HG02588 (cell line): Measurements from ENCODE around the gene AMACR.
A peak's percentile ranks its signal among the peaks of the same experiment; 100 is the strongest.
"Not testable (repeated sequence)": the region's sequence is repeated elsewhere in the genome, so short reads cannot be mapped to it uniquely, and the experiment has no call there.

Experiments
- ATAC-seq: cut with Tn5 transposase; IDR thresholded peaks from one replicate; pipeline ENCODE4 v1.9.1; 2021; ENCODE audit warnings: mild to moderate bottlenecking, moderate library complexity; ENCODE audit not compliant: unreplicated experiment

AMACR gene

DNA sequence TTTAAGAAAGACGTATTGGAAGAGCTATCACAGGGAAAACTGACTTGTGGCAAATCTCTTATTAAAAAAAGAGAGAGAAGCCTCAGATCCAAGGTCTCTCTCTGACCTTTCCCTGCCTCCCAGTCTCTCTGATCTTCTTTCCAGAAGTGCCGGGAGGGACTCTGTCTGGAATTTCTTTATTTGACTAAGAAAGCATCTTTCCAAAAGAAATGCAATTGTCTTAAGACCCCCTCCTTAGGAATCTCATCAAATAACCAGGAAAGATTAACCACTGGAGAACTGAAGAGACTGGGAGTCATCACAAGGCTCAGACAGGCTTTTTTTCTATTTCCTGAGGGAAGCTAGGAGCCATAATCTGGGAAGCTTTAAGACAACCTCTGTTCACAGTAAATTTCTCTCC is 30.5 kb upstream of the AMACR start:
- ATAC-seq, result no peak

DNA sequence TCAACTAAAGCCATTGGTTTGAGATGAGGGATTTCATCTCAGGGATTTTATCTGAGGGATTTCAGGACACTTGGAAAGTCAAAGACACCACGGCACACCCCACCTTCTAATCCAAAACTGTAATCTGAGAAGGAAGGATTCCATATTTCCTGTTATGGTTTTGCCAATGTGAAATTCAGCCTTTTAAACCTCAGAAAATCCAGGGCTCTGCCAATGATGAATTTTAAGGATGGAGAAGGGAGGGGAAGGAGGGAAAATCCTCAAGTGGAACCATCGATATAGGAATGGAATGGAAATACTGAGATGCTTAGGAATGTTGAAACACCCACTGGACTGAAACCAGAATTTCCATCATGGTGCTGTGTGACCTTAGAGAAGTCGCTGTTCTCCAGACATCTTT is 29.9 kb upstream of the AMACR start:
- ATAC-seq, result no peak

DNA sequence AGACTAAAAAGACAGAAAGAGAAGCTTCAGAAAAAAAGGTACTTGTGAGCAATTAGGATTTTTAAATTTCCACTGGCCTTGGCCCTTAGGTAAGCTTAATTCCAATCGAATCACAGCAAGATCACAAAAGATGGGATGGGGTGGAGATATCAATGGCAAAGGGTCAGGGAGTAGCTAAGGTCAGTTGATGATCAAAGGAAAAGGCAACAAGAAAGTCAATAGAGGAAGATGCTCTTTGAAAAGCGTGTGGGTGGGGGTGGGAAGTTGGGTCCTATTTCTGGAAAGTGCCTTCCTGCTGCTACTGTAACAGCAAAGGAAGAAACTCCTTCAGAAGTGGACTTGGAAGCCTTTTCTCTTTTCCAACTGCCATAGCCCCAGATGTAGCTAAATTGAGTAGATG is 27.9 kb upstream of the AMACR start:
- ATAC-seq, result no peak

DNA sequence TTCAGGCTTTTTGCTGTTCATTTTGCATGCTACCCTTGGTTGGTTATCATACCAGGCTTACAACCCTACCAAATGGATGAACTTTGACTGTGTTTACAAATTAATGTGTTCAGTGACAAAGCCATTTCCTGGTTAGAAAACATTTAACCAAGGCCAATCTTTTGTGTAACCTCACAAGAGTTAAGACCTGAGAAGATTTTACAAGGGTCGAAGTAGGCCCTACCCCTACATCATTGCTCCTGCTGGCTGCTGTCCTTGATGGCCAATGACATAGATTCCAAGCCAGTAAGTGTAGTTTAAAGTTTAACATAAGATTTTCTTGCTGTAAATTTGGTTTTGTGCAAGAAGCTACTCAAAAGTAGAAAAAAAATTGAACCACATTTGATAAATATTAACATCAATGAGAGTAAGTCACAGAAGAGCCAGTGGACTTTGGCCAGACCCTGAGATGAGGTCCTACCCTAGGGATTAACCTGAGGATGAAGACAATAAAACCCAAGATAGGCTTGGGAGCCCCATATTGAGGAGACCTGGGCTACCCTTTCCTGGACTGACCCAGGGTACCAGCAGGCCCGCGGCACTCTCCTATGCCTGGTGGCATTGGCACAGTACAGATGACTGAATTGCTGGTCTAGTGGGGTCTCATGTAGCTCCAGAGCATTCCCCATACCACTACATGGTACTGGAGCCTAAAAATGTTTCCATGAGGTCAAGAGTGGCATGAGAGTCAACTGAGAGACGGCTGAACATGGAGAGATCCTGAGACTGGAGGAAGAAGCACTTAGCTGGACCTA is 26.9 kb upstream of the AMACR start:
- no peak for ATAC-seq

DNA sequence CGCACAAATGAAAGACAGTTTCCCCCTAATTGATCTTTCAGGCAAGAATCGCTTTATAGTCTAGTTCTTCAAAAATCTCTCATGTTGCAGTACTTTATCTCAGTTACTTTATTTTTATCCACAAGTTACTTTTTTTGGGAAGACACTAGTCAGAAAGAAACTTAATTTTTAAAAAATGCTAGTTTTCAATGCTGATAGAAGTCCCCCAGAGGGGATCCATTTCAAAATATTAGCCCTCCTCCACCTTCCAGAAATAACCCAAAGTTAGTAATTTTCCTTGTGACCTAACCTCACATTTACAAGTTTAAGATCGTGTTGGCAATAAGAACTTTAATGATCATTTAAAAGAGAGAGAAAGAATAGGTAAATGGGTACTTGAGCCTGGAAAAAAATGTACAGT is 24.1 kb upstream of the AMACR start:
- ATAC-seq, result no peak

DNA sequence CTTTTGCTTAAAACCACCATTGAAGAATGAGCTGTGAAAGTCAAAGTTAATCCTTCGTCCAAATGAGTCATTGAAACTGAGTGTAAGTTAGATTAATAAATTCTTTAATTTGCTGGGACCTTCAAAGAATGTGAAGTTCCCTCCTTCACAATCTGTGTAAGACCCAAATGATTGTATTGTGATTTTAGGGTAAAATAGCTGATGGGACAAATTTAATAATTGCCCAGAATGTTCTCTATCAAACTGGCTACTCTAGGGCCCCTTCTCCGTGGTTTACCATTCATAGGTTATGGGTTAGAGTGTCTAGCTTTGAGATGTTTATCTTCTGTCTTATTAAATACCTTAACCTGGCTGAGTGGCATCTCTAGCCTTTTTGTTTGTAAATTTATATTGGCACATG is 23.3 kb upstream of the AMACR start:
- no peak for ATAC-seq

DNA sequence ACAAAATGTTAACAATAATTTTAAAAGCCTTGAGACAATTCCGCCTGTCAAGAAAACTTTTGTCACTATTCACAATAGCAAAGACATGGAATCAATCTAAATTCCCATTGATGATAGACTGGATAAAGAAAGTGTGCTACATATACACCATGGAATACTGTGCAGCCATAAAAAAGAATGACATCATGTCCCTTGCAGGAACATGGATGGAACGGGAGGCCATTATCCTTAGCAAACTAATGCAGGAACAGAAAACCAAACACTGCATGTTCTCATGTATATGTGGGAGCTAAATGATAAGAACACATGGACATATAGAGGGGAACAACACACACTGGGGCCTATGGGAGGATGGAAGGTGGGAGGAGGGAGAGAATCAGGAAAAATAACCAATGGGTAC is 22.7 kb upstream of the AMACR start:
- not testable (repeated sequence) for ATAC-seq

DNA sequence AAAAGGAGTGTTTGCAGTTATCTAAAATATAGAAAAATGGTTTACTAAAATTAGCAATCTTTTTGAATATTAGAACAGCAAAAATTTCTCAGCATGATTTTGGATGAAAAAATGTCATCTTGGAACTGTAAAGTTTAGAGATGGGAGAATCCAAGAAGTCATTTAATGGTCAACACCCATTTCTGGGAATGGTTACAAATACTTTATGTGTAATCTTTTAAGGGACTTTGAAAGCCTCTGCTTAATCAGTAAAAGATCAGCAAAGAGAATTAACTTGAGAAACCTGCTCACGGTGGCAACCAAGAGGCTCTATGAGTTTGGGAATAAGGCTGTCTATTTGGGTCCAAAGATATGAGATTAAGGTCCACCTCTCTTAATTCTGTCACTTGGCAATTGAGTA is 22.2 kb upstream of the AMACR start:
- ATAC-seq, result no peak

DNA sequence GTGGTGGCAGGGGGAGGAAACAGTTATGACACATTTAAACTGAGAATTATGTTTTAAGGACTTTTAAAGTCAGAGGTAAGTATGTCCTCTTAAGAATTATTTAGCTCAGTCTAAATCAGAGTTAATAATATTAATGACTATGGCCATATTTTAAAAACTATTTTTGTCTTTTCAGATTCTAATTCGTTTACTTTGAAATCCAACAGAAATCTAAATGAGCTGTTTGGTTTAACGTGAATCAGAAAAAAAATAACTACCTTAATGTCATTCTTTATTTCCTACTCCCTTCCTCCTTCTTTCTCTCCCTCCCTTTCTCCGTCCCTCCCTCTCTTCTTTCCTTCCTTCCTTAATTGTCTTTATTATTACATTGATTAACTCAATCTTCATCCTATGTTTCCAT is 20.5 kb upstream of the AMACR start:
- no peak for ATAC-seq

DNA sequence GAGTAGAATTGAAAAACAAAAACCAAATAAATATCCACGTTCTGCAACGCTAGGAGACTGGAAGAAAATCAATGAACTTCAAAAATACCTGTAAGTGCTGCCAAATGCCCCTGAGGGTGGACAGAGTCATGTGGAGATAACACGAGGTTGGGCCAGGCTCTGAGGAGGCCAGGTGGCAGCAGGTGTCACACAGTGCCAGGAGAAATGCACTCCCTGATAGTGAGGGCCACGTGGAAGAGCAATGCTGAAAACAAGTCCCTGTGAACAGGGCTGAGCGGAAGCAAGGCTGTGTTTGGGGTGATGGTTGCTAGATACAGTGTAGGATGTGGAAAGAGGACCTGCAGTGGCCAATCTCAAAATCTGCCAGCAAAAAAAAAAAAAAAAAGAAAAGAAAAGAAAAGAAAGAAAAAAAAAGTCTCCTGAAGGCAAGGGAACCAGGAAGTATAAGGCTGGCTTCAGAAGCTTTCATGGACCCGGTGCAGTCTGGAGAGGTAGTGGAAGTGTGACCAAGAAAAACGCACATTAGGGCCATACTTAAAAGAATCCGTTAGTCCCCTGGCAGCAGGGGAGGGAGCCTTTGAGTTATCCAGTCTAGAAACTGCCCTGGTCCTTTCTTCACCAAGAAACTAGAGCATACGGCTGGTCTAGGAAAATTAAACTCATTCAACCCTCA is 18.4 kb upstream of the AMACR start:
- no peak for ATAC-seq

DNA sequence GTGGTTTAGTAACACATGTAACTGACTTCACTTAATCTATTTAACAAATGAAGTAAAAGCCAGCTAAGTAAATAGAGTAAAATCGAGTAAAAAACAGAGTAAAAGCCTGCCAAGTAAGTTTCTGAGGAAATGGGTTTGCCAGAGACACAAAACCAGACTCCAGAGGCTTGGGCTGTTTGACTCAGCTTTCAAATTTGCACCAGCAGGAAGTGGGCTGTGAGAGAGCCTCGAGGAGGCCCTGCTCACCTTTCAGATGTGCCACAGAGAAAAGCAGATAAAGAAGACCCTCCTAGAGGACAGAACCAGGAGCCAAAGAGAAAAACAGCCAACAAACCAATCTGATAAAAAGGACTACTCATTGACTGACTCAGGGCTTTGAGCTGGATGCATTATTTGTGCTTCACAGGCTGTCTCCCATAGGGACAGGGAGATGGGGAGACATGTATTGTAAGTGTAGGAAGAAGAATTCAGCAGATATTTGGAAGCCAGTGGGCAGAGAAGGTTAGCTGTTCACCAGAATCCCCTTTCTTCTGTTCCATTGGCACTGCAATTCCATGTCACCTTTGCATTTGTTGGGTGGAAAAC is 14.4 kb upstream of the AMACR start:
- ATAC-seq, result peak; percentile 83

DNA sequence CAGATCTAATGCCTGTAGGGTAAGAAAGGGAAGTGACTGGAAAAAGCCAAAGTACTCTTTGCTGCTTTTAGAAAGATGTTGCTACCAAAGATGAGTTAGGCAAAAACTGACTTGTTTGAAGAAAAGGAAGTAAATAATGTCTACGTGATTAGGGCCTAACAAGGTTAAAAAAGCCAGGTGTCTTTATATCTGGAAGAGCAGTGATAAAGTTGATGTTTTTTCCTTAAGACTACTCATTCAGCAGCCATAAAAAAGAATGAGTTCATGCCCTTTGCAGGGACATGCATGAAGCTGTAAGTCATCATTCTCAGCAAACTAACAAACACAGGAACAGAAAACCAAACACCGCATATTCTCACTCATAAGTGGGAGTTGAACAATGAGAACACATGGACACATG is 13.5 kb upstream of the AMACR start:
- ATAC-seq, result no peak

DNA sequence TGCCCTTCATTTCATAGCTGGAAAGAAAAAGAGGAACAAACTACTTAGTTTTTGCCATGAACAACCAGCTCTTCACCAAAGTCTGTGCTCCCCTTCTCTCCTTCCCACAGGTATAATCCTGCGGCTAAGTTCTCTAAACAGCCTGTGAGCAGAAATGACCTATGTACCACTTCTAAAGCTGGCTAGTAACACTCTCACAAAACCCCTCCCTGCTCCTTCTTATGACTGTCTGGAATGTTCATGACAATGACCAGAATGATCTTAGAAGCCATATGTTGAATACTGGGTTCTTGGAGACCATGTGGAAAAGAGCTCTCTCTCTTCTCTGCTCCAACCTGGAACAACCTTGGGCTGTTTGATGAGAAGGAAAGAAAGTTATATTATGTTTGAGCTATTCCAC is 12.9 kb upstream of the AMACR start:
- ATAC-seq, result no peak

DNA sequence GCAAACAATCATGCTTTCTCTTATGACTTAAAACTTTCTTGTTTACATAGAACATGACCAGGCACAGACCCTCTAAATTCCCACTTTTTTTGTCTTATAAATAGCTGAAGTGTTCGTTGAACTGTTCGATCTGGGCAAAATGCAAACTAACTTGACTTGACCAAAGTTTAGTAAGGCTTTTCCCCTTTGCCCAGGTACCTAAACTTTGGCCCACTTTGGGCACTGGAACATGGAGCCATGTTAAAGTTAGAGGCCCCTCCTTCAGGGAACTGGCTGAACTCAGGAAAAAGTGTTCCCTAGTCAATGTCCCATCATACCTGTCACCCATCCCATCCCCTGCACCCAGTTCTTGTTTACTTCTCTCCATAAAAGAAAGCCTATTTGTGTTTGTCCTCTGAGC is 9.4 kb upstream of the AMACR start:
- ATAC-seq, result no peak

DNA sequence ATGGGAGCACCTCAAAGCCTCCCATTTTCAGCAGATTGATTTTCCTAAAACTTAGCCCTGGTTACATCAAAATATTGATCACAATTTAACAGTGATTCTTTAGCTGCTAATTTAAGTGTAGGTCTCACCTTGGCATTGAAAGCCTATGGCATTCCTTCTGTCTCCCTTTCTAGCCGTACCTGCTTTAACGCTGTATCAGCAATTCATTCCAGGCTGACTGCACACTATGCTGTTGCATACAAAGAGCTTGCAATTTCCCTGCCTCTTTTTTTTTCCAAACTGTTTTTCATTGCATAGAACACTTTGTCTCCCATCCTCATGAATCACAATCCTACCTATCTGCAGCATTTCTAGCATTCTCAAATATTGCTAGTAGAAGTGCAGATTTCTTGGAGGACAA is 8.9 kb upstream of the AMACR start:
- no peak for ATAC-seq

DNA sequence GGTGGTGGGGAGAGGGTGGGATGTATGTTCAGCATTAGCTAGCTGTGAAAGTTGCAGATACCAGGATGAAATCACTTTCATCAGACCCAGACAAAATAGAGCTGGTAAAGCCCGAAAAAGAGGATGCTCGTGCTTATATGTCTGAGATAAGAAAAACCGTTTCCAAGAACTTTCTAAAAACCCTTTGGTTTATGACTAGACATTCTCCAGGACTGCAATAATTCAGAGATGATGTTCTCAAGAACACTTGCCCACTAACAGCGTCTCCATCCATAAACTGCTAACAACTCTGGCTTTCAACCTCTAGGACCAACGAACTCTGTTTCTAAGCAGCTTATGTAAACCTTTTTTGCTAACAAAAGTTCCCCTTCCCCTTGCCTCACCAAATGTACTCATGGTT is 8.4 kb upstream of the AMACR start:
- ATAC-seq, result no peak

DNA sequence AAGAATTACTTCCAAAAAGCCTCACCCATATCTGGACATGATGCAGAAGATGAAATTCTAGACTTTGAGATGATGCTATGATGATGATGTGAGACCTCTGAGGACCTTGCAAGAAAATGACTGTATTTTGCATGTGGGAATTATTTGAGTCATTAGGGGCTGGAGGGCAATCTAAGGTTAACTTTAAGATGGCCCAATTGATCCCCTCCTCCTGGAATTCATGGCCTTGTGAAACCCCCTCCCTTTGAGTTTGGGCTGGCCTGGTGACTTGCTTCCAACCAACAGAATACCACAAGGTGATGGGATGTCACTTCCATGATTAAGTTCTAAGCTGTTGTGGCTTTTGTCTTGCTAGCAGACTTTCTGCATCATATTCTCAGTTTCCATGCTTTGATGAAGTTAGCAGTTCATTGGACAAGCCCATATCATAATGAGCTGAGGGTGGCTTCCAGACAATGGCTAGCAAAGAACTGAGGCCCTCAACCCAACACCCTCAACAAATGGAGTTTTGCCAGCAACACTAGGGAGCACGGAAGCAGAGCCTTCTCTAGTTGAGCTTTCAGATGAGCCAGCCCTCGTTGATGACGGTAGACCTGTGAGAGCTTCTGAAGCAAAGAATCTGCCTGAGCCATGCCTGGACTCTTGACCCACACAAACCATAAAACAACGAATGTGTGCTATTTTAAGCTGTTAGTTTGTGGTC is 7.4 kb upstream of the AMACR start:
- no peak for ATAC-seq

DNA sequence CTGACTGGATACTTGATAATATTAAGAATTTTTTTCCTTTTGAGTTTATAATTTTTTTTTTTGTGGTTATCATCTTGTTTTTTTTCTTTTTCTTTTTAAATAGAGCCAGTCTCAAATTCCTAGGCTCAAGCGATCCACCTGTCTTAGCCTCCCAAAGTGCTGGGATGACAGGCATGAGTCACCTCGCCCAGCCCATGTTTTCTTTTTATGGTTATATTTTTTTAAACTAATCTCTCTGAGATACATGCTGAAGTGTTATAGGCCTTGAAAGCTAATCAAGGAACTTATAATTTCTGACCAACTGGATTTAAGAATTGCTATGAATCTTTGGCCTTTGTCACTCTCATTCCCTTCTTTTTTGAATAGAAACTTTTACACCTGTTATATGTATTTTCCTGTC is 6.8 kb upstream of the AMACR start:
- ATAC-seq, result no peak

DNA sequence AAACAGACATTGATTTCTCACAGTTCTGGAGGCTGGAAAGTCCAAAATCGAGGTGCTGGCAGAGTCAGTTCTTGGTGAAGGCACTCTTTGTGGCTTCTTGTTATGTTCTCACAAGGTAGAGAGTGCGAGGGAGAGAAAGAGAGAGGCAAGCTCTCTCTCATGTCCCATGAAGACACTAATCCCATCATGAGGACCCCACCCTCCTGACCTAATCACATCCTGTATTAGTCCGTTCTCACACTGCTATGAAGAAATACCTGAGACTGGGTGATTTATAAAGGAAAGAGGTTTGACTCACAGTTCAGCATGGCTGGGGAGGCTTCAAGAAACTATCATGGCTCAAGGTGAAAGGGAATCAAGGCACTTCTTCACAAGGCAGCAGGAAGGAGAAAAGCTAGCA is 5.7 kb upstream of the AMACR start:
- ATAC-seq, result no peak

DNA sequence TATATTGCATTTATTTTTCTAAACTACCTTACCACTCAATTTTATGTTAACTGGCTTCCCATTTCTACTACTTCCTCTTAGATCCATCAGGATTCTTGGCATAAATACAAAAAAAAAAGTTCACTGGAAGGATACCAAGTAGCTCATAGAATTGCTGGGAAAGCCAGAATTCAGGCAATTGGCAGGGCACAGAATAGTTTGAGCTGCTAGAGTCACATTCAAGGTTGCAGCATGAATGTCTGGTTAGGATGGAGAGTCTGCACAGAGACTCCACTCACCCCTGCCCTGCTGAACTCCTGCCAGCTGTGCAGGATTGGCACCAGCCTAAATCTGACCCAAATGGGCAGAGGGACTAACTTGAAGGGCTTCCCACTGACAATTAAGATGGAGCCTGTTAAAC is 4.9 kb upstream of the AMACR start:
- ATAC-seq, result no peak

DNA sequence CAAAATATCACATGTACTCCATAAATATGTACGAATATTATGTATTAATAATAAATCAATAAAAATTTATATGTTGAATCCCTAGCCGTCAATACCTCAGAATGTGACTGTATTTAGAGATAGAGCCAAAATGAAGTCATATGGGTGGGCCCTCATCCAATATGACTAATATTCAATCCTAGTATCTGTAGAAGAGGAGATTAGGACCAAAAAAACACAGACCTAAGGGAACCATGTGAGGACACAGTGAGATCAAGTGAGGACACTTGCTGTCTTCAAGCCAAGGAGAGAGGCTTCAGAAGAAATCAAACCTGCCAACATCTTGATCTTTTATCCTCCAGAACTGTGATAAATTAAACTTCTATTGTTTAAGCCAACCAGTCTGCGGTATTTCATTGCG is 3.7 kb upstream of the AMACR start:
- ATAC-seq, result no peak

DNA sequence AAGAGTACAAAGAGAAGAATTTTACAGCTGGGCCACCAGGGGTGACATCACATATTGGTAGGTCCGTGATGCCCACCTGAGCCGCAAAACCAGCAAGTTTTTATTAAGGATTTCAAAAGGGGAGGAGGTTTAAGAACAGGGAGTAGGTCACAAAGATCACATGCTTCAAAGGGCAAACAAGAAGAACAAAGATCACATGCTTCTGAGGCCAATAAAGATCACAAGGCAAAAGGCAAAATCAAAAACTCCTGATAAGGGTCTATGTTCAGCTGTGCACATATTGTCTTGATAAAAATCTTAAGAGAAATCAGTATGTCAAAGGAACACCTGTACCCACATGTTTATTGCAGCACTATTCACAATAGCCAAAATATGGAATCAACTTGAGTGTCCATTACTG is 2.3 kb upstream of the AMACR start:
- ATAC-seq, result not testable (repeated sequence)
